Retinal pigment epithelial cell (primary cell): Measurements from ENCODE around the gene CPED1.

Source experiments
- DNase-seq: peaks from one replicate; pipeline ENCODE4 v3.0.0-alpha.2; 2010; ENCODE audit warnings: low read depth
- H3K4me3 ChIP-seq: 2 replicates; pipeline ENCODE4 v1.5.1; 2011; ENCODE audit warnings: mild to moderate bottlenecking, low read length, control low read depth, moderate library complexity
- TF ChIP-seq, protein P1 (sequence below): conservative IDR thresholded peaks from 2 replicates; pipeline ENCODE4 v1.5.1; 2011; ENCODE audit warnings: low read depth, low read length, control low read depth, inconsistent platforms

The CPED1 gene

DNA sequence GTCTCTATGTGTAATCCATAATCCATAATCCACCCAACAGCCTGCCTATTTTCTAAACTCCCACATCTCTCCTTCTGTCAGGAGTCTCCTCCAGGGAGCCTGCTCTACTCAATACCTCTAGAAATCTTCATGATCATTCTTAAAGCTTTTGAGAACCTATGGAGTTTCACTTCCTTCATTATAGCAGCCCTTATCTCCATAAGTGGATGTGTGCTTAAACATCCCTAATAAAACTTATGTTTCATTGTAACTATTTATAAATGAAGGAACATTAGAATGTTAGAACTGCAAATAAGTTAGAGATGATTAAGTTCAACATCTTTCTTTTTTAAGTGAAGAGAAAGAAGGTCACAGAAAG, 8.5 kb downstream of the CPED1 start:
- H3K4me3 ChIP-seq = no peak overlapping the region
- DNase-seq = no peak
- TF ChIP-seq, protein P1, sequence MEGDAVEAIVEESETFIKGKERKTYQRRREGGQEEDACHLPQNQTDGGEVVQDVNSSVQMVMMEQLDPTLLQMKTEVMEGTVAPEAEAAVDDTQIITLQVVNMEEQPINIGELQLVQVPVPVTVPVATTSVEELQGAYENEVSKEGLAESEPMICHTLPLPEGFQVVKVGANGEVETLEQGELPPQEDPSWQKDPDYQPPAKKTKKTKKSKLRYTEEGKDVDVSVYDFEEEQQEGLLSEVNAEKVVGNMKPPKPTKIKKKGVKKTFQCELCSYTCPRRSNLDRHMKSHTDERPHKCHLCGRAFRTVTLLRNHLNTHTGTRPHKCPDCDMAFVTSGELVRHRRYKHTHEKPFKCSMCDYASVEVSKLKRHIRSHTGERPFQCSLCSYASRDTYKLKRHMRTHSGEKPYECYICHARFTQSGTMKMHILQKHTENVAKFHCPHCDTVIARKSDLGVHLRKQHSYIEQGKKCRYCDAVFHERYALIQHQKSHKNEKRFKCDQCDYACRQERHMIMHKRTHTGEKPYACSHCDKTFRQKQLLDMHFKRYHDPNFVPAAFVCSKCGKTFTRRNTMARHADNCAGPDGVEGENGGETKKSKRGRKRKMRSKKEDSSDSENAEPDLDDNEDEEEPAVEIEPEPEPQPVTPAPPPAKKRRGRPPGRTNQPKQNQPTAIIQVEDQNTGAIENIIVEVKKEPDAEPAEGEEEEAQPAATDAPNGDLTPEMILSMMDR = no peak

DNA sequence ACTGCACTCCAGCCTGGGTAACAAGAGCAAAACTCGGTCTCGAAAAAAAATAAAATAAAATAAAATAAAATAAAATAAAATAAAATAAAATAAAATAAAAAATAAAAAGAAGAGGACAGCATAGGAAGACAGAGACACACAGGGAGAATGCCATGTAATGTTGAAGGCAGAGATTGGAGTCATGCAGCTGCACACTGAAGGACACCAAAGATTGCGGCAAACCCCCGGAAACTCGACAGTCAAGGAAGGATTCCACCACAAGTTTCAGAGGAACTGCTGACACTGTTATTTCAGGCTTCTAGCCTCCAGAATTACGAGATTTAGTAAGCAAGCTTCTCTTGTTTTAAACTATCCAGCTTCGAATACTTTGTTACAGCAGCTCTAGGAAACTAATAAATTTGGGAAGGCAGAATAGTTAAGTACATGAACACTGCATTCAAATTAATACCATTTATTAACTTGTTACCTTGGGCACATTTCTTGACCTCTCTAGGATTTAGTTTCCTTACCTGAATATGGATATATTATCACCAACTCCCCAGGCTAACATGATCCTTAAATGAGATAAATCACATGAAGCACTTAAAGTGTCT, 9.5 kb downstream of the CPED1 start:
- H3K4me3 ChIP-seq = no peak overlapping the region
- no peak for DNase-seq
- TF ChIP-seq, protein P1 = no peak

DNA sequence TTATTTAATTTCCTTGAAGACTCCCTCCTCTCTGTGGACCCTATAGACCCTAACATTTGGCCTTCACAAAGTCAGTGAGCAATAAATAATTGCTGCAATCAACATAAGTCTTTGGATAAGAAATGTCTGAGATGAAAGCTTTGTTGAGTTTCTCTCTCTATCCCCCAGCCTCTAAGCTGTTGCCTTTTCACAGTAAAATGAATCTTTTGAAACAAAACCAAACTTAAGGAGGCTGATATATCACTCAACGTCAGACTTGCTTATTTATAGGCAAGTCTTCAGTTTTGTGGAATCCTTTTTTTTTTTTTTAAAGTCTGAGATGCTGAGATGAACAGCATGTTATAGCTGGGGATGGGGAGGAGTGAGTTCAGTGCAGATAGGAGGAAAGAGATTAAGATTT, 10.0 kb downstream of the CPED1 start:
- TF ChIP-seq, protein P1 = no peak
- no peak overlapping the region for H3K4me3 ChIP-seq
- DNase-seq = no peak

DNA sequence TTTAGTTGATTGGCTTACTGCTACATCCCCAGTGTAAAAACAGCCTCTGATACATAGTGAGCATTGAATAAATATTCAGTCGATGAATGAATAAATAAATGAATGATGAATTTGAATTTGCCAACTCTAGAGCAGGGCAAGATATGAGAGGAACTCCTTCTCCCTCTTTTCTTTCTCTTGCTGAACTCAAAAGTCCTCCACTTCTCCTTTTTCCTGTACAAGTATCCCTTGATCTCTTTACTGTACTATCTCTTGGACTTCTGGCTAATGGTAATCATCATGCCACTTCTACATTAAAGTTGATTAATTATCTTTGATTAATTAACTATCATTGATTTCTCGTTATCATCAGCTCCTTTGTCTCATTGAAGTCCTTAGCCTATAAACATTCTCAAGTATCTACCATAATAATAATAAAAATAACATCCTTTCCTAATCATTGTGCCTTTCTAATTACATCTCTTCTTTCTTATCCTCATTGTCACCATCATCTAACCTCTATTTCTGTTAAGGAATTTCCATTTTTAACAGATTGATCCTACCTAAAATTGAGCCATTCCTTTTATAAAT, 10.6 kb downstream of the CPED1 start:
- no peak overlapping the region for H3K4me3 ChIP-seq
- DNase-seq = no peak
- TF ChIP-seq, protein P1 = no peak

DNA sequence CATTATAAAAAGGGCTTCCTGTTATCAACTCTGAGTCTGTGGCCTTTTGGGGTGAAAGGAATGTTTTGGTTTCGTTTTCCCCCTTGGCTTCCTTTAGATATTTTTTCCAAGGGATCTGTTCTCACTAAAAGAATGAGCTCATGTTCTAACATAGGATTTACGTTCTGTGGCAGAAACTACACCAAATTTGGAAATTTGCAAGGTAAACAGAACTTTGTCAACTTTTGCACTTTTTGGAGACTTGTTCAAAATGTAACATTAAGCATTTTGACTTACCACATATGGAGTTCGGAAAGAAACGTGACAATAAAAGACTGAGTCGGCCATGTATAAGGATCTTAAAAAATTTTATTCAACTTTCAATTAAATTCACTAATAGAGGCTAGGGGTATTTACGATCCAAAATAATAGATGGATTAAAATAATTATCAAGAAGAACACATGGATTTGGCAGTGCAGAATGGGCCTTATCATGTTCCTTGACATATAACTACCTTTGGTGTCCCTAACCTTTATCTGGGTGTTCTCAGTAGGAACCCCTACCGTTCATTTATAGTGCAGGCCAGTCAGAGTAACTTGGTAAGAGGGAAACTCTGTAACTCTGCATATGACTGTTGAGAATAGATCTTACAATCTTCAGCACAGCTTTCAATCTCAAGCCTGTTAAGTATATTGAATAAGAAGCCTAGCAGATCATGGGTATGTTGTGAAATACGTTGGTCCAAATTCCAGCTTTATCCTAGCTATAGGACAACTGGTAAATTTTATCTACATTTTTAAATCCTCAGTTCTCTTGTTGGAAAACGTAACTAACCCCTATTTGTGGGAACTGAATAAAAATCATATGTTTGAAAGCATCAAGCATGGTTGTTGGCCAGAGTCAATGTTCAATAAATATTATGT, 11.8 kb downstream of the CPED1 start:
- H3K4me3 ChIP-seq = no peak overlapping the region
- DNase-seq = no peak
- TF ChIP-seq, protein P1 = no peak

DNA sequence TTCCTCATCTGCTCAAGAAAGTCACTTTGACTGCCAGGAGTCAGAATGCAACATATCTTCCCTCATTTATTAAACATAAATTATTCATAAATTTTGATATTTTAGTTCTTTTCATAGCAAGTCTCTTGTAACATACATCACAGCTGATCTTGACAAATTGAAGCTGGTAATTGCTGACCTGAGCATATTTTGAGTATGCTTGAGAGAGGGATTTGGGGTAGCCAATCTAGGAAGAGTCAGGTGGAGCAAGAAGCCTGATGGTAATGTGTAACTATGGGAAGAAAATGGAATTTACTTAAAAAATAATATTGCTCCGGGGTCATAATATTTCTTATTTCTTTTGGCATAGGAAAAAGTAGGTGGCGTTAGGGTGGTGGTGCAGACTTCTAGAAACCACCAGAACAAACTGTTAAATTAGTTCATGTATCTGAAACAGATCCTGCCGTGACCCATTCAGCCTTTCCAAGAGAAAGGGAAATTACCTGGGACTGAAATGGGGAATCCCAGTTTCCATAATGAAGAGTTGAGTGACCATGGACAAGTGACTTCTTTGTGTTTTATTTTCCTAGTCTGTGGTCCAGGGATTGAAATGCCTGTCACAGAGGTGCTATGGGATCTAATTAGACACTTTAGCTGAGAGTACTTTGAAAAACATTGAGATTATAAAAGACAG, 12.9 kb downstream of the CPED1 start:
- no peak for DNase-seq
- no peak overlapping the region for H3K4me3 ChIP-seq
- TF ChIP-seq, protein P1 = no peak
